HG02623 (cell line): ENCODE data around the gene MAML2.
A peak's percentile ranks its signal among the peaks of the same experiment; 100 is the strongest.

Source experiments
- ATAC-seq: cut with Tn5 transposase; IDR thresholded peaks from one replicate; pipeline ENCODE4 v1.9.1; 2021; ENCODE audit warnings: moderate library complexity; ENCODE audit not compliant: unreplicated experiment

The MAML2 gene

GRCh38 chr11:96084610-96085318, 258.2 kb downstream of the MAML2 start:
- no peak for ATAC-seq

- ATAC-seq, result no peak
Measured at GRCh38 chr11:96082936-96083335, 260.1 kb downstream of the MAML2 start.

- ATAC-seq, result no peak
Measured at GRCh38 chr11:96082002-96082899, 260.7 kb downstream of the MAML2 start.

GRCh38 chr11:96081561-96081960, 261.4 kb downstream of the MAML2 start:
- ATAC-seq, result no peak

GRCh38 chr11:96079691-96080090, 263.3 kb downstream of the MAML2 start:
- ATAC-seq, result no peak

GRCh38 chr11:96075532-96075959, 267.4 kb downstream of the MAML2 start:
- ATAC-seq, result peak; percentile 82

- no peak for ATAC-seq
Measured at GRCh38 chr11:96074551-96075310, 268.3 kb downstream of the MAML2 start.

- no peak for ATAC-seq
Measured at GRCh38 chr11:96073536-96073935, 269.5 kb downstream of the MAML2 start.

- no peak for ATAC-seq
Measured at GRCh38 chr11:96072592-96072991, 270.4 kb downstream of the MAML2 start.

GRCh38 chr11:96070453-96070852, 272.5 kb downstream of the MAML2 start:
- ATAC-seq, result no peak

GRCh38 chr11:96067160-96067559, 275.8 kb downstream of the MAML2 start:
- no peak for ATAC-seq

- no peak for ATAC-seq
Measured at GRCh38 chr11:96065379-96065778, 277.6 kb downstream of the MAML2 start.

GRCh38 chr11:96063886-96064285, 279.1 kb downstream of the MAML2 start:
- ATAC-seq, result no peak

GRCh38 chr11:96063053-96063452, 279.9 kb downstream of the MAML2 start:
- no peak for ATAC-seq

- ATAC-seq, result peak; percentile 71
Measured at GRCh38 chr11:96062134-96062533, 280.9 kb downstream of the MAML2 start.

- ATAC-seq, result no peak
Measured at GRCh38 chr11:96061730-96062129, 281.3 kb downstream of the MAML2 start.

GRCh38 chr11:96061069-96061468, 281.9 kb downstream of the MAML2 start:
- no peak for ATAC-seq

- no peak for ATAC-seq
Measured at GRCh38 chr11:96057502-96057901, 285.5 kb downstream of the MAML2 start.

GRCh38 chr11:96056576-96056975, 286.4 kb downstream of the MAML2 start:
- no peak for ATAC-seq

GRCh38 chr11:96055706-96056387, 287.1 kb downstream of the MAML2 start:
- ATAC-seq, result no peak
